ENCODE measurements around the gene MYNN.
A peak's percentile ranks its signal among the peaks of the same experiment; 100 is the strongest.
"Not testable (repeated sequence)": the region's sequence is repeated elsewhere in the genome, so short reads cannot be mapped to it uniquely, and the experiment has no call there.

Gene MYNN

DNA sequence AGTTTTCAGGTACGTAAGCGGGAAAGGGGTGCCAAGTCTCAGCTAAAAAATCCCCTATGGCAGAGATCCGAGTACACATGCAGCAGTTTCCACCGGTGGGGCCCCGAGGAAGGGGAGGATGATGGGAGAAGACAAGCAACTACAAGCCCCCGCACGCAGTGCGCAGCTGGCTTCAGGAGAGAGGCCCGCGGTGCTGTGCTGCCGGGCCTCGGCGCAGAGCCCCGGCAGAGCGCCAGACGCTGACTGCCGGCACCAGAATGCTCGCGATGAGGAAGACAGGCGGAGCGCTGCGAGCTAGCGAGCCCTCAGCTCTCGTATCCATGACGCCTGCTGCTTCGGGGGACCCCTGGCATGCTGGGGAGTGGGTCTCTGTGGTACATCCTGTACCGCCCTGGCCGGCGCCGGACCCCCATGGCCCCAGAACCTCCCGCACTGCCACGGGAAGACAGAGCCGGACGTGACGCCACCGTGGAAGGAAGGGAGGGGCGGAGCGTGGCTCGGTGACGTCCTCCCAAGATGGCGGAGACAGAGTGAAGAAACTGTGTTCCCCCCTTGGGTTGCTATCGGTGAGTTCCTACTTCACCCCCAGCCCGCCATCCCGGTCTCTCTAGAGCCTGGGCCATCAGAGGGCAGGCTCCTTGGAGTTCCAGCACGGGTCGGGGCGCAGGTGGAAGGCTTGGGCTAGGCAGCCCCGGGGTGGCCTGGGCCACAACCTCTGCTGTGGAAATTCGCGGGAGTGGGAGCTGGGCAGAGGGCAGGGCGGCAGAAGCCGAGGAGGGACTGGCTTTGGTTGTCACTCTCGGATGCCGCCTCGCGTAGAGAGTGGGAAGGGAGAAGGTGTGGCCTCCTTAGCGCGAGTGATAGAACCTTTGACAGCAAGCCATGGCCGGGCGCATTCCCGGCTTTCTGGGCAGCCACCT, at the start of gene MYNN:
Gene MYNN (plus strand): TSS at position 500 of the 920 bp plus-strand sequence. CDS start 900 bp downstream, outside the sequence.
- peak; percentile 77 for DNase-seq (ENCODE audit: low spot score)

DNA sequence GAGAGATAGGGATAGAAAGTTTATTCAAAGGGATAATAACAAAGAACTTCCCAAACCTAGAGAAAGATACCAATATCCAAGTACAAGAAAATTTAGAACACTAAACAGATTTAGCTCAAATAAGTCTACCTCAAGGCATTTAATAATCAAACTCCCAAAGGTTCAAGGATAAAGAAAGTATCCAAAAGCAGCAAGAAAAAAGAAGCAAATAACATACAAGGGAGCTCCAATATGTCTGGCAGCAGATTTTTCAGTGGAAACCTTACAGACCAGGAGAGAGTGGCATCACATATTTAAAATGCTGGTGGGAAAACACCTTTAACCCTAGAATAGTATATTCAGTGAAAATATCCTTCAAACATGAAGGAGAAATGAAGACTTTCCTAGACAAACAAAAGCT, 41.3 kb upstream of the MYNN start:
- DNase-seq (ENCODE audit: low spot score) = not testable (repeated sequence)

DNA sequence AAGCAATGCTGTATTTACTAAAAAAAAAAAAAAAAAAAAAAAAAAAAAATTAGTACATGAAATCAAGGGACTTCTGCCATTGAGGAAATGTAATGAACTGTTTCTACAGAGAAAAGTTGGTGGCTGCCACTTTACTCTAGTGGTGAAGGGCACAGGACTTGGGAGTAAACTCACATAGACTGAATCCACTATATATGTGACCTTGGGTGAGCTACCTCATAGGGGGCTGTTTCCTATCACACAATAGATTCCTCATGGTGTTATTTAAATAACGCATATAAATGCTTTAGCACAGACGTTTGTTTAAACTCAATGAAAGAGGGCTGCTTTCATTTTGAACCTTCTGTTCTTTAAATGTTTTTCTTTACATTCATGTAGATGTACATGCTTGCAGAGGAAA, 34.1 kb upstream of the MYNN start:
- no peak for DNase-seq (ENCODE audit: low spot score)

DNA sequence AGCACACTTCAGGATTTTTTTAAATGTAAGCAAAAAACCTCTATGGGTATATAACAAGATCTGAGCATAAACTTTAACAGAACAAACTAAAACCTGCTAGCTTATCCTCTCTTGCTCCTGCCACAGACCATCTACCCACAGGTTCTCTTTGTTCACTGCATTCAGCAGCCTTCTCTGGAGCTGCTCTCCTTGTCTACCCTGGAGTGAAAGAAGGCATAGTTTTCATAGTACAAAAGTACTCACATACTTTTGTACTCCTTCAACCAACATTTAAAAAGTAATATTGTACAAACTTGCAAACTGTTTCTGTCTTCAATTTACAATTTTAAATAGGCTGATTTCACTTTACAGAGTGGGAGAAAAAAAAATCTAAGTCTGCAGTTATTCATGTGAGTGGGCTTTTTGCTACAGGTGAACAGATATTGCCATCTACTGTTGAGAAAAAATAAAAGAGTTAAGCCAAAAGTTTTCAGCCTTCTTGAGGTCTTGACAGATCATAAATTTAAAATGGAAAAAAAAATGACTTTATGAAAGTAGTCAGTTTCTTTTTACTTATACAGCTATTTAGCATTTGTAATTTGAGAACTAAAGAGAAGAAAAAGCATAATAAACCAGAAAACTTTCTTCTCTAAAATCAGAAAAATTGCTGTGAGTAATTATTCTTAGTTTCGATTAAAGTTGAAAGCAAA, 28.7 kb upstream of the MYNN start:
- DNase-seq (ENCODE audit: low spot score) = no peak

DNA sequence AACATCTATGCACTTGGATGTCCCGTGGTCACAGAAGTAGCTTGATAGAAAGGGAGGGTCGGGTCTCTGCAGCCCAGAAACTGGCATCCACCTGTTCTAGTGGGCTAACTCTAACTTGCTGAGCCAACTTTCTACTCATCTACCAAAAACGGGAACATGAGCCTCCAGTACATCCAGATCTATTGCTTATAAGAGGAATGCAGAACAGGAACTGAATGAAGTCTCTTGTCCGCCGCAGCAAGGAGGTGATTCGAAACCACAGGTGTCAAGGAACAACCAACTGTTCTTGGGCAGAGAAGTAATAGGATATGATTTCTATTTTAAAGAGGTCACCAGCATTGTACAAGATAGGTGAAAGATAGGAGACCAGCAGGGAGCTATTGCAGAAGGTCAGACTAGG, 26.3 kb upstream of the MYNN start:
- no peak for DNase-seq (ENCODE audit: low spot score)

DNA sequence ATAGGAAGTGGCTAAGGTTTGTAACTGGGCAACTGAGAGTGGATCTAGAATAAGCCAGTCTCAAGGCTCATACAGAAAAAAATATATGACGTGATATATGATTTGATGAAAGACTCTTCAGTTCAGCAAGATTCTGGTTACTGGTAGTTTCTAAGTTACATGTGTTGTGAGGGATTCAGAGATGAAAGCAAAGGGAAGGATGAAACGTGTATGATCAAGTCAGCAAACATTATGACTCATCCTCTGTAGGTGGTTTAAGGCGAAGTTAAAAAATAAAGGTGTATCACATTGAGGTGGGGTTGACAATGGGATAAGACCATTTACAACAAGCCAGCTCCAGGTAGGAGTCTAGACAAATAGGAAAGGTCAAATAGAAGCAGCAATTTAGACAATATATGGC, 24.5 kb upstream of the MYNN start:
- DNase-seq (ENCODE audit: low spot score) = no peak

DNA sequence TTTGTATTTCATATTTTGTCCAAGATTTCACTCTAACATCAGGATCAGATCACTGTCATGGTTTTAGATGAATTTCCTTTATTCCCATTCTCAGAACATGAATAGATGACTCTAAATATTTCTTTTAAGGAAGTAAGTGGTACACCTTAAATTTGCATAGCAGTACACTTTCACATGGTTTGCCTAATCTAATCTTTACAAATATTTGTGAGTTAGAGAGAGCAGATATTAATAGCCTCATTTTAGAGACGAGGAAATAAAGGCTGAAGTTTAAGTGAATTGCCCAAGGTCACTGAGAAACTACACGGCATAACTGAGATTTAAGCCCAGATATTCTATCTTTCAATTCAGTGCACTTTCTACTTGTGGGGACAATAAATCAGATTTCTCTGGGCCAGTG, 22.5 kb upstream of the MYNN start:
- DNase-seq (ENCODE audit: low spot score) = no peak

DNA sequence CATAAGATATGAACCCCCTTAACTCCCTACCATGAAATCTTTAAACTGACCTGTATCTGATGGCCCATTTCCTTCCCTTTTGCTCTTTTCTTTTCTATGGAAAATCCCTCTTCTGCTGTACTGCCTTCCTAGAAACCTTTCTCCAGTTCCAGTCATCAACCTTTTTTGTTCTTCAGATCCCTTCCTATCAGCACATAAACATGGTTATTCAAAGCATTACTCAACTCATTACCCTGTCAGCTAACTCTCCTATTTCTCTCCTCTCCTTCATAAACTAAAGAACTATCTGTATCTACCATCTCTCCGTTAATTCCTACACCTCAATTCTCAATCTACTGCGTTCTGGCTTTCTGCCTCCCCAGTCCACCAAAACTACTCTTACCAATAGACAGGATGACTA, 21.3 kb upstream of the MYNN start:
- no peak for DNase-seq (ENCODE audit: low spot score)

DNA sequence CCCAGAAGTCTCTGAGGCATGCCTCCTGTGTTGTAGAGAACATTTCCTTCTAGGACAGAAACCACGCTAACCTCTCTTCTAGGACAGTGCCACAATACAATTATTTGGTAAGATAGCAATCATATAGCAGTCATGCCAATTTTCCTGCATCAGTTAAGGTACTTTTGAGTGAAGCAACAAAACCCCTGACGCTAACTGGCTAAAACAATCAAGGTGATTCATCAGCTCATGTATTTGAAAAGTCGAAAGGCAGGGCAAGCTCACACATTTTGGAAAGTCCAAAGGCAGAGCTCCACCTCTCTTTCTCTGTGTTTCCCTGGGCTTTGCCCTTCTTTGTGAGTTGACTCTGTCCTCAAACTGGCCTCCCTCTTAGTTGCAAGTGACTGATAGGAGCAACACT, 18.5 kb upstream of the MYNN start:
- DNase-seq (ENCODE audit: low spot score) = no peak

DNA sequence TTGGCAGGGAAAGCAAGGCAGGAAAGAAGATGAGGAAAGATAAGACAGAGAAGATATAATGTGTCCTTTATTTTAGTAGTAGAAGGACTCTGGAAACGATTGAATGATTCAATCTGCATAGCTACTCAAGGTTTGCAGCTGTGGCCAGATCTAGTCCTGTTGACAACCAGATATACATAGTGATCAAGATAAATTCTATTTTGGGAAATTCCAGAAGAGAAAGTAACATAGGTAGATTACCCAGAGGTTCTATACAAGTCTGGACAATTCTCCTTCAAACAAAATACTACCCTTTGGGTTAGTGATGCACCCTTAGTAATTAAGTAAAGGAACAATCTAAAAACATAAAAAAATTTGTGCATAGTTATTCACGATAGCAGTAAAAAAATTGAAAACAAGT, 17.7 kb upstream of the MYNN start:
- DNase-seq (ENCODE audit: low spot score) = no peak

DNA sequence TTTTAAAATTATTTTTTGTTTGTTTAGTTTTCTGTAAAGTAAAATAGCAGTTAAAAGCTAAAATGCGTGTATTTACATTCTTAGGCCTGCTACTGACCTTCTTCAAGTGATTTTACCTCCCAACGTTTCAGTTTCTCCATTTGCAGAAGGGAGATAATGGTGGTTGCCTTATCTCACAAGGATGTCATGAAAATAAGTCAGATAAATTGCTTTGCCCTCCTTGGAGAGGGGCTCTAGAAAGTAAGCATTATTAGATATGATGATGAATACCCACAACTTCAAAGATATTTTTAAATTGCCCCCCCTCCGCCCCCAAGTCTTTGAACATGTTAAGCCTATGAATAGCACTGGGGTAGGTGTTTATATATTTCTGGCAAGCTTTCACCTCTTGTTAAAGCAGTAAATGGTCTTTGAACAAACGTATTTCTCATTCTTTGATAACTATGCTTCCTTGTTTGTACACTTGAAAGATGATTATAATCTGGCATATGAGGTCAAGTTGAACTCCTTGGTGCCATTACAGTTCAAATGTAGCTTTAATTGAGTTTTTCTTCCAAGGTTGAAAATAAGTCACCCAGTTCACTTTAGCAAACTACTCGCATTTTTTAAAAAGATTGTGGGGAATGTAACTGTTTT, 14.7 kb upstream of the MYNN start:
- no peak for DNase-seq (ENCODE audit: low spot score)

DNA sequence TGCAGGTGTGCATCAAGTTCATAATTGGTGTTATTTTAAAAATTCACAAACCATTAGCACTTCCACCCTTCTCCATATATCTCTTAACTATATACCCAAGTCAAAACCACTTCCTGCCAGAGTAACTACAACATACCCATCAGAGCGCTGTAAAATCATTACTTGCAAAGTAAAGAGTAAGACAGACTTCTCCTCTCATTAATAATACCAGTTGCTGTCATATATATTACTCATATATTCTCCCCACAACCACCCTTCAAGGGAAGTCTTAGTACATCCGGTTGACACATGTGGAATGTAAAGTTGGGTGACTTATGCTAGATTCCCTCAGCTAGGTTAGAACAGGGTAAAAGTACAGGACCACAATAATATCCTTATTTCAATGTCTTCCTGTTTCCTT, 13.9 kb upstream of the MYNN start:
- no peak for DNase-seq (ENCODE audit: low spot score)

DNA sequence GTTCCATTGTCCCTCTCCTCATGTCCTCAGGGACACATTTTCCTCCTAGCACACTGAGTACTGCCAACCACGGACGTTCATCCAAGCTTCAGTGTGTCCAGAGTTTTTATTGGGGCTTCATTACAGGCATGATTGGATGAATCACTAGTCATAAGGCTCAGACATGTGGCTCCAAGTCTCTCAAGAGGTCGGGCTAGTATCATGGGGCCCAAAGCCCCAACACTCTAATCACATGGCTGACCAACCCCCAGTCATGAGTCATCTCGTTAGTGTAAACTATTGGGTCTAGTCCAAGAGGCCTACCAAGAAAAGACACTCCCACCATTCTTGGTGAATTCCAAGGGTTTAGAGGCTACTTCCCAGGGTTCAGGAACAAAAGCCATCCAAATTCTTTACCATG, 12.7 kb upstream of the MYNN start:
- DNase-seq (ENCODE audit: low spot score) = no peak

DNA sequence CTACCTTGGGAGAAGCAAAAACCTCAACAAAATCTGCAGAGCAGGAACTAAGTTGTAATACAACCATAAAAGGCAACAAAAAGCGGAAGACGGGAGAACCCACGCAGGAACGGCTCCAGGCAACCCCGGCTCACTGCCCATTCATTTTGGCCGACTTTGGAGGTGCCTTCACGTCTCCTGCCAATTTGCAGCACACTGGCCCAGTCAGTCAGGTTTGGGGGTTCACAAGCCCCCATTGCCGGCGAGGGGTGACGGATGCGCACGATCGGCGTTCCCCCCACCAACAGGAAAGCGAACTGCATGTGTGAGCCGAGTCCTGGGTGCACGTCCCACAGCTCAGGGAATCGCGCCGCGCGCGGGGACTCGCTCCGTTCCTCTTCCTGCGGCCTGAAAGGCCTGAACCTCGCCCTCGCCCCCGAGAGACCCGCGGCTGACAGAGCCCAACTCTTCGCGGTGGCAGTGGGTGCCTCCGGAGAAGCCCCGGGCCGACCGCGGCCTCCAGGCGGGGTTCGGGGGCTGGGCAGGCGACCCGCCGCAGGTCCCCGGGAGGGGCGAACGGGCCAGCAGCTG, 8.8 kb upstream of the MYNN start:
- DNase-seq (ENCODE audit: low spot score) = peak; percentile 28

DNA sequence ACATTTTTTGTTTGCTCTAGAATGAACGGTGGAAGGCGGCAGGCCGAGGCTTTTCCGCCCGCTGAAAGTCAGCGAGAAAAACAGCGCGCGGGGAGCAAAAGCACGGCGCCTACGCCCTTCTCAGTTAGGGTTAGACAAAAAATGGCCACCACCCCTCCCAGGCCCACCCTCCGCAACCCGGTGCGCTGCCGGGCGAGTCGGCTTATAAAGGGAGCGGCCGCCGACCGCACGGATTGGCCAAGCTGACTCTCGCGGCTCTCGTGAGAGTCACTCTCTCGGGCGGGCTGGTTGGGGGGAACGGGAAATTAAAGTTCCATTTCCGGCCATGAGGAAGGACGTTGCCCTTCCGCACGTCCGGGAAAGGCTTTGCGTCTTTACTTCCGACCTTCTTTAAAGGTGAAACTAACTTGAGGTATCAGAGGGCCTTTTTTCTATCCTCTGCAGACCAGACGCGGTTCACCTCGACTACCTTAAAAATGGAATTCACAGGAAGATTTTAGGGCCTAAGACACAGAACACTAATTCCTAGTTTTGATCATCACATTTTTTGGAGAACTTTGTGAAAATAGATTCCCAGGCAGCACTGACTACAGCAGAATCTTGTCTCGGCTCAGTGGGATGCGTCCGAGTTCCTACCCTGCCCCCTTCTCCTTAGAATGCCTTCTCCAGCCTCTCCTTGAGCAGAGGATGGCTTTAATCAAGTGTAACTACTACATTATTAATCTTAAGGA, 8.1 kb upstream of the MYNN start, which contains the start of gene TERC:
Gene TERC (minus strand): TSS at position 179 of the 731 bp plus-strand sequence.
- DNase-seq (ENCODE audit: low spot score) = peak; percentile 95

DNA sequence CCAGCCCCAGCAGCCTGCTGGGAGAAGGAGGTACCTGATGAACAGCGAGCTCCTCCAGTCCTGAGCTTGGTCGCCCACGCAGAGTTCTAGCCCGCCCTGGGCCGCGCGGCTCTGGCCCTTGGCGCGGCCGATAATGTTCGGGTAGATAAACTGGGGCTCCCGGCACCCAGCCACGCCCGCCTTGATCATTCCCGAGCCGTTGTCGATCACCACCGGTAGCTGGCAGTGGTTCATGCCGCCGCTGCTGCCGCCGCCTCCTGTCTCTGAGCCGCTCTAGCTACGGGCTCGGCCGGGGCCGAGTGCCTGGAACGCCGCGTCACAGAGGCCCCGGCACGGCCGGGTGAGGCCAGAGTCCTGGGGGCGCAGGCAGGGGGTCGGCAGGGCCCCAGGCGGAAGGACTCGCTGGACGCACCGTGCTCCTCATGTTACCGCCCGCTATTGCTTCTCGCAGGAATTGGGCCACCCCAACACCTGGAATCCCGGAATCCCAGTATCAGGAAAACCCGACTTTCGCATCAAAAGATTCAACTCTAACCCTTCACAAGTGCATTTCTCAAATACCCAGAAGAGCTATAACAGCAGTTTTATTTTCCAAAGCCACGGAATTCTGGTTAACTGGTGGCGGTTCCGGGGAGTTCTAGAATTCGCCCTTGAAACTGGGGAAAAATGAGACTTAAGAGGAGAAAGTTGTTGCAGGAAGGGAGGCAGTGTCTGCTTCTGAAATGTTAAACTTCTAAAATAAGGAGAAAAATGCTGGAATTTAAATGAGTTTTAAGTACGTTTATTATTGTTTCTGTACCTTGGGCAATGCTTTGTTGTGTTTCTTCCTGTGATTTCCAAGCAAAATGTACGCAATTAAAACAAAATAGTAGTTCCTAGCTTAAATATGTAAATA, 3.7 kb upstream of the MYNN start, which contains the start of gene ACTRT3:
Gene ACTRT3 (minus strand): TSS at position 275 of the 895 bp plus-strand sequence. CDS start 41 bp downstream, at position 234.
- peak; percentile 59 for DNase-seq (ENCODE audit: low spot score)

DNA sequence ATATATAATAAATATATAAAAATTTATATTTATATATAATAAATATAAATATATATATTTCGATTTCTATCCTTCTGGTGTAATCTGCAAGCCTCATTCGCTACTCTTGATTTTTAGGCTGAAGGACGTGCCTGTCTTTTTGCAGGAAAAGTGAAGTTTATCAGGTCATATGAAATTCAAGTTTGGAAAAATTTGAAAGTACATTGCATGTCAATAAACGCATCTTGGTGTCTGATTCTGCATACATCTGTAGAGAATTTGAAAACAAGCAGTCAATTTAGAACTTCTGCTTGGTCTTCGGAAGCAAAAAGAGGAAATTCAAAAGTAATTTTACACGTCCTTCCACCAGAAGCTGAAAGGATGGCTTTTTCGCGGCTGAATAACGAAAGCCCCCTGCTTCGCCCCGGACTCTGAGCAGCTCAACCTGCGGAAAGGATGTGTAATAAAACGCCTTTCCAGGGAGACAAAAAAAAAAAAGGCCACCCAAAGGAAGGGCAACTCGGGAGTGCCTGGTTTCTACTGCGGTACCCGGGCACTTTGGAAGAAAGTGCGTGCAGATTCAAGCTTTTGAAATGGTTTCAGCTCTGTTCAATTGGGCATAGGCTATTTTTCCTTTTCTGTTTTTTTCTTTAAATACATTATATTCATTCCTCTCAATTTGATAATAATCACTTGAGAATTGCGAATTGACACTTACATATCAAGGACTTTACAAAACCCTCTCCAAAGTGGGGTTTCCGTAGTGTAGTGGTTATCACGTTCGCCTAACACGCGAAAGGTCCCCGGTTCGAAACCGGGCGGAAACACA, 1.5 kb upstream of the MYNN start:
- DNase-seq (ENCODE audit: low spot score) = peak; percentile 47

DNA sequence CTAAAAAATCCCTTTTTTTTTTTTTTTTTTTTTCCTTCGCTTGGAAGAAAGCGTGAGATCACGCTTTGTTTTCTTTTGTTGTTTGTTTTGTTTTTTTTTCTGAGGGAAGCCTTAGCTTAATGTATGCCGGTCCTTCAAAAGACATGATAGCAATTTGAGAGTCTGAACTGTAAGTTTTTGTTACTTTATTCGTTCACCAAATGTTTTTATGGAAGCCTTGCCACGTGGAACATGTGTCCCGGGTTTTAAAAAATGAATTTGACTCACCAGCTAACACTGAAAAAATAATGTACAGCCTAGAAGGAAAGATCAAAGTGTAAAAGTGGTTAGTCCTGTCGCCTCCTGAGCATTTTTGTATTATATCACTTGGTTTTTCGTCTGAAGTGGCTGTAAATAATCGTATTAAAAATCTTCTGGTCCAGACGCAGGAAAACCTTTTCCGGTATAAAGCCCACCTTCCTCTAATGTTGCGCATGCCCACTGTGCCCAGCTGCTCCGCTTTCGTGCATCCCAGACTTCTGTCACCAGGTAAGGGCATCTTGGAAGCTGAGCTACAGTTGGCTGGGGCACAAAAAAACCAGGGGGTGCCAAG, 795 bp upstream of the MYNN start:
- peak; percentile 59 for DNase-seq (ENCODE audit: low spot score)

DNA sequence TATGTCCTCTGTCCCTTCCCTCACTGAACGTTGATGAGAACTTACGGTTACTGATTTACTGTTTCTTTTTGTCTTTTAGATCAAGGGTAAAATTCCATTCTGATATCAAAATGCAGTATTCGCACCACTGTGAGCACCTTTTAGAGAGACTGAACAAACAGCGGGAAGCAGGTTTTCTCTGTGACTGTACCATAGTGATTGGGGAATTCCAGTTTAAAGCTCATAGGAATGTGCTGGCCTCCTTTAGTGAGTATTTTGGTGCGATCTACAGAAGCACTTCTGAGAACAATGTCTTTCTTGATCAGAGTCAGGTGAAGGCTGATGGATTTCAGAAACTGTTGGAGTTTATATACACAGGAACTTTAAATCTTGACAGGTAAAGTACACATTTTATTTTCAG, 990 bp downstream of the MYNN start:
- DNase-seq (ENCODE audit: low spot score) = no peak
